HepG2 (cell line): ENCODE results near the gene R3HDM1. TPM values are rescaled to one million over a fixed set of nuclear protein-coding genes. Genes with fewer than 3 reads are reported as not detected.

Experiments
- ATAC-seq: fragments of 200-7000 bp; cut with Tn5 transposase; 3 replicates; pipeline ENCODE4 v1.9.1; 2020; ENCODE audit warnings: mild to moderate bottlenecking, moderate library complexity
- BruUV-seq: library from RNA; stranded (reverse); fragments of 400-500 nt; replicated peaks from 2 replicates; lab custom pipeline; 2021; lab: Mats Ljungman, UMichigan
- CTCF ChIA-PET: fragments of 300-600 bp; formaldehyde crosslinking; extraction: SDS; loops from one replicate; lab custom pipeline; 2021; ENCODE audit warnings: low total read pairs, inconsistent platforms, low intra/inter-chr PET ratio; lab: Yijun Ruan, JAX
- POLR2A ChIA-PET: fragments of 350-600 bp; sonication (Branson Sonifier 250); formaldehyde crosslinking; loops from one replicate; lab custom pipeline; 2020; ENCODE audit warnings: antibody characterized with exemption, inconsistent platforms; lab: Yijun Ruan, JAX
- DNase-seq: peaks from one replicate; pipeline ENCODE4 v3.0.0-alpha.2; 2015; ENCODE audit warnings: low spot score
- FAIRE-seq: peaks from 3 replicates; lab custom pipeline; 2011; peaks lifted over from hg19 to GRCh38; lab: Jason Lieb, UNC
- H2AFZ ChIP-seq: one replicate; pipeline ENCODE4 v1.6.1; 2011; ENCODE audit warnings: low read length, inconsistent platforms
- H3K27ac ChIP-seq: fragments of 300-600 bp; 3 replicates; pipeline ENCODE4 v1.8.0; 2011; ENCODE audit warnings: mixed run types, mild to moderate bottlenecking, mixed read lengths, low read length, inconsistent platforms; ENCODE audit not compliant: insufficient read depth; ENCODE audit errors: extremely low read length
- H3K27me3 ChIP-seq, 2 experiments: fragments of 200-600 bp in 1 of 2; 2 replicates in 1 of 2; 3 replicates in 1 of 2; pipeline versions ENCODE4 v1.6.0 to v1.8.0; 2011; ENCODE audit warnings: low read length in 2 of 2, mild to moderate bottlenecking in 2 of 2, moderate library complexity in 2 of 2, inconsistent platforms in 1 of 2; ENCODE audit not compliant: insufficient read depth in 2 of 2, control insufficient read depth in 1 of 2
- H3K36me3 ChIP-seq, 2 experiments: fragments of 200-600 bp in 1 of 2; replicated peaks in 1 of 2; 2 replicates in 1 of 2; 3 replicates in 1 of 2; pipeline versions ENCODE4 v1.5.1 to v1.8.0; 2011; ENCODE audit warnings: low read length in 2 of 2, inconsistent platforms in 1 of 2; ENCODE audit not compliant: insufficient read depth in 2 of 2, control insufficient read depth in 1 of 2
- H3K4me1 ChIP-seq: 2 replicates; pipeline ENCODE4 v1.5.1; 2012; ENCODE audit warnings: low read length, inconsistent platforms; ENCODE audit not compliant: insufficient read depth
- H3K4me2 ChIP-seq: 2 replicates; pipeline ENCODE4 v1.6.0; 2011; ENCODE audit warnings: low read depth, low read length, inconsistent platforms
- H3K4me3 ChIP-seq, 3 experiments: fragments of 200-600 bp in 1 of 3; sonication (generic), shearing (Covaris generic) in 1 of 3; replicated peaks in 1 of 3; 2 replicates each; pipeline ENCODE4 v1.5.1; 2011 to 2016; ENCODE audit warnings: low read length in 3 of 3, inconsistent platforms in 2 of 3, low read depth in 2 of 3, mild to moderate bottlenecking in 2 of 3, control low read depth in 1 of 3, mixed read lengths in 1 of 3; ENCODE audit not compliant: insufficient read depth in 1 of 3
- H3K79me2 ChIP-seq: one replicate; pipeline ENCODE4 v1.6.1; 2011; ENCODE audit warnings: low read length, inconsistent platforms; ENCODE audit not compliant: insufficient read depth
- H3K9ac ChIP-seq: 2 replicates; pipeline ENCODE4 v1.6.0; 2011; ENCODE audit warnings: mild to moderate bottlenecking, low read depth, low read length, inconsistent platforms; ENCODE audit not compliant: insufficient read depth
- H3K9me3 ChIP-seq: 2 replicates; pipeline ENCODE4 v1.5.1; 2012; ENCODE audit warnings: mild to moderate bottlenecking, low read length
- H4K20me1 ChIP-seq: 2 replicates; pipeline ENCODE4 v1.6.0; 2011; ENCODE audit warnings: inconsistent platforms, mild to moderate bottlenecking, low read length, moderate library complexity; ENCODE audit not compliant: insufficient read depth
- CBFB ChIP-seq: sonication (generic); formaldehyde crosslinking; IDR thresholded peaks from 2 replicates; pipeline ENCODE4 v1.4.0; 2020; ENCODE audit warnings: missing genetic modification reagents
- POLR2AphosphoS2 ChIP-seq: IDR thresholded peaks from 2 replicates; pipeline ENCODE4 v1.6.1; 2011; ENCODE audit warnings: low read depth, low read length, improper control_type of control experiment
- PRDM15 ChIP-seq: sonication (generic); formaldehyde crosslinking; IDR thresholded peaks from 2 replicates; pipeline ENCODE4 v1.4.0; 2020; ENCODE audit warnings: missing genetic modification reagents
- SUZ12 ChIP-seq: fragments of 150-350 bp; IDR thresholded peaks from 2 replicates; pipeline ENCODE4 v1.6.1; 2014; ENCODE audit warnings: low read depth, low read length
- TFAP4 ChIP-seq: sonication (generic); IDR thresholded peaks from 2 replicates; pipeline ENCODE4 v1.6.1; 2016; ENCODE audit warnings: low read depth, borderline replicate concordance
- ZBTB39 ChIP-seq: sonication (generic); formaldehyde crosslinking; IDR thresholded peaks from 2 replicates; pipeline ENCODE4 v1.5.0; 2020; ENCODE audit warnings: missing genetic modification reagents
- ZMYM3 ChIP-seq: sonication (generic); formaldehyde crosslinking; IDR thresholded peaks from 2 replicates; pipeline ENCODE4 v1.5.1; 2020; ENCODE audit warnings: mild to moderate bottlenecking, missing genetic modification reagents
- ZNF121 ChIP-seq: sonication (generic); formaldehyde crosslinking; IDR thresholded peaks from 2 replicates; pipeline ENCODE4 v1.5.0; 2020; ENCODE audit warnings: mild to moderate bottlenecking, missing genetic modification reagents
- ZNF564 ChIP-seq: sonication (generic); formaldehyde crosslinking; IDR thresholded peaks from 2 replicates; pipeline ENCODE4 v1.8.1; 2023; ENCODE audit warnings: mild to moderate bottlenecking, missing genetic modification reagents
- WGBS: methylation state at CpG from one replicate; pipeline ENCODE4 v1.1.6; 2017; ENCODE audit warnings: low lambda C conversion rate; 5-methylcytosine and 5-hydroxymethylcytosine counted together
- in situ Hi-C: cut with HindIII; loops from 2 replicates; pipeline ENCODE4 v1.10.0; 2017; ENCODE audit warnings: low pct_unique_long_range_greater_than_20kb; ENCODE audit not compliant: extremely low pct_ligation_motif_present
- intact Hi-C: fragments of 100-400 bp; cut with micrococcal nuclease; formaldehyde crosslinking; loops from one replicate; pipeline ENCODE4 v1.10.0; 2022; ENCODE audit not compliant: unreplicated experiment
- polyA plus RNA-seq, 8 experiments: library from polyadenylated mRNA; depleted of rRNA in 3 of 8; stranded (reverse) in 7 of 8; unstranded in 1 of 8; fragments of >200 nt; fragmentation: Illumina TruSeq in 4 of 8; extraction: Trizol in 4 of 8; gene quantifications; 2 replicates each; pipeline versions ENCODE4 v1.2.1 to v1.2.3, GENCODE V29; 2011 to 2016; ENCODE audit warnings: low read depth in 4 of 8, missing spikeins in 1 of 8, mixed read lengths in 1 of 8; ENCODE audit not compliant: insufficient read depth in 1 of 8
- total RNA-seq, 5 experiments: library from RNA; depleted of rRNA; stranded (reverse); fragments of >200 nt; fragmentation: Illumina TruSeq; extraction: Trizol; gene quantifications; 2 replicates each; pipeline ENCODE4 v1.2.3, GENCODE V29; 2016; ENCODE audit warnings: low read depth in 1 of 5

Gene R3HDM1
- total and polyA plus RNA-seq, 2 of the 13 experiments (the other 11 are each of a cell fraction or from before 2014, with no cell fraction given): 15.7 to 54.3 TPM

GRCh38 chr2:135679125-135679524 is 147.8 kb downstream of the R3HDM1 start:
- intact Hi-C loops (no loop called here), in situ Hi-C loops (no loop called here)
- H3K9me3 ChIP-seq: no peaks in the 10 kb centered on the region
- DNase-seq: no peak
- POLR2A ChIA-PET: no interaction called here
- H3K9ac ChIP-seq: no peak overlapping the region
- H3K4me3 ChIP-seq: no peak overlapping the region
- H3K79me2 ChIP-seq: no peaks in the 10 kb centered on the region
- CTCF ChIA-PET: no interaction called here
- ATAC-seq: no peak
- H3K36me3 ChIP-seq: peaks cover 3 to 54% of the 10 kb centered on the region in 2 experiments; a peak in 4 of 5 replicates
- H3K27me3 ChIP-seq: no peaks in the 10 kb centered on the region
- TF ChIP-seq POLR2AphosphoS2 (no peak), TFAP4 (no peak), ZNF564 (no peak), ZMYM3 (no peak), CBFB (CRISPR knock-in tag) (no peak), PRDM15 (CRISPR knock-in tag) (no peak), SUZ12 (no peak), ZNF121 (CRISPR knock-in tag) (no peak), ZBTB39 (CRISPR knock-in tag) (no peak)
- no peak for FAIRE-seq
- no peaks in the 10 kb centered on the region for H3K4me1 ChIP-seq
- WGBS: 98% methylated on average over 2 of the region's 2 CpGs
- no peaks in the 10 kb centered on the region for H4K20me1 ChIP-seq
- BruUV-seq: no TSS peak
- H3K27ac ChIP-seq: no peak overlapping the region
- H2AFZ ChIP-seq: no peak overlapping the region
- H3K4me2 ChIP-seq: no peak overlapping the region
